Measurements from ENCODE around the gene APOC1.

The APOC1 gene

DNA sequence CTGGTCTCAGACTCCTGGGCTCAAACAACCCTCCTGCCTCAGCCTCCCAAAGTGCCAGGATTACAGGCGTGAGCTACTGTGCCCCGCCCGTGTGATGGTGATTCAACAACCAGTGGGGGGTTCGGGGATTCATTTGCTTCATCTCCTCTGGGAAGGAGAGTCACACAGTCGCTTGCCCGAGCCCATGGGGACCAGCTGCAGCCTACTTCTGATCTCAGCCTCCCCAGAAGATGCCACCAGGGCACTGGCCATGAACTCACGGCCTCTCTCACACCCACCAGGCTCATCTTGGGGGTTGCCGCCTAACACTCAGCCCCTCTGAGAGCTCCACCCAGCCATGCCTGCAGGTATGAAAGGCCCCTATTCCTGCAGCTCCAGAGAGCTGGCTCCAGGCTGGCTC, 16.6 kb upstream of the APOC1 start:
- H3K4me1 ChIP-seq (ENCODE audit: insufficient read depth, low read length, severe bottlenecking) = no peaks in the 10 kb centered on the region
- no peaks in the 10 kb centered on the region for H3K9me2 ChIP-seq (ENCODE audit: low read depth, low read length)
- H3K27me3 ChIP-seq (ENCODE audit: insufficient read depth, low read length) = no peaks in the 10 kb centered on the region
- H4K20me1 ChIP-seq (ENCODE audit: insufficient read depth, low read length) = no peaks in the 10 kb centered on the region
- TF ChIP-seq, protein P1, sequence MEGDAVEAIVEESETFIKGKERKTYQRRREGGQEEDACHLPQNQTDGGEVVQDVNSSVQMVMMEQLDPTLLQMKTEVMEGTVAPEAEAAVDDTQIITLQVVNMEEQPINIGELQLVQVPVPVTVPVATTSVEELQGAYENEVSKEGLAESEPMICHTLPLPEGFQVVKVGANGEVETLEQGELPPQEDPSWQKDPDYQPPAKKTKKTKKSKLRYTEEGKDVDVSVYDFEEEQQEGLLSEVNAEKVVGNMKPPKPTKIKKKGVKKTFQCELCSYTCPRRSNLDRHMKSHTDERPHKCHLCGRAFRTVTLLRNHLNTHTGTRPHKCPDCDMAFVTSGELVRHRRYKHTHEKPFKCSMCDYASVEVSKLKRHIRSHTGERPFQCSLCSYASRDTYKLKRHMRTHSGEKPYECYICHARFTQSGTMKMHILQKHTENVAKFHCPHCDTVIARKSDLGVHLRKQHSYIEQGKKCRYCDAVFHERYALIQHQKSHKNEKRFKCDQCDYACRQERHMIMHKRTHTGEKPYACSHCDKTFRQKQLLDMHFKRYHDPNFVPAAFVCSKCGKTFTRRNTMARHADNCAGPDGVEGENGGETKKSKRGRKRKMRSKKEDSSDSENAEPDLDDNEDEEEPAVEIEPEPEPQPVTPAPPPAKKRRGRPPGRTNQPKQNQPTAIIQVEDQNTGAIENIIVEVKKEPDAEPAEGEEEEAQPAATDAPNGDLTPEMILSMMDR (IDR thresholded peaks at IDR 0.05; ENCODE audit: low read length) = no peak
- no peak for TF ChIP-seq EZH2 (IDR thresholded peaks at IDR 0.05; ENCODE audit: borderline replicate concordance, low read length)
- H3K9me3 ChIP-seq (ENCODE audit: low read length) = no peaks in the 10 kb centered on the region
- no peak overlapping the region for H3K4me3 ChIP-seq (ENCODE audit: low read depth, low read length, poor library complexity, severe bottlenecking)
- H3K27ac ChIP-seq (ENCODE audit: low read depth, low read length, poor library complexity, severe bottlenecking) = no peak overlapping the region
- H2AFZ ChIP-seq (ENCODE audit: low read length) = no peak overlapping the region
- H3F3A ChIP-seq (ENCODE audit: insufficient read depth, low read length) = no peaks in the 10 kb centered on the region
- peaks cover 82% of the 10 kb centered on the region for H3K36me3 ChIP-seq (ENCODE audit: insufficient read depth, low read length)
- H3K9ac ChIP-seq (ENCODE audit: low read length) = no peak overlapping the region
- no peak overlapping the region for H3K4me2 ChIP-seq (ENCODE audit: low read length)
- H3K79me2 ChIP-seq (ENCODE audit: insufficient read depth, low read length) = no peaks in the 10 kb centered on the region

DNA sequence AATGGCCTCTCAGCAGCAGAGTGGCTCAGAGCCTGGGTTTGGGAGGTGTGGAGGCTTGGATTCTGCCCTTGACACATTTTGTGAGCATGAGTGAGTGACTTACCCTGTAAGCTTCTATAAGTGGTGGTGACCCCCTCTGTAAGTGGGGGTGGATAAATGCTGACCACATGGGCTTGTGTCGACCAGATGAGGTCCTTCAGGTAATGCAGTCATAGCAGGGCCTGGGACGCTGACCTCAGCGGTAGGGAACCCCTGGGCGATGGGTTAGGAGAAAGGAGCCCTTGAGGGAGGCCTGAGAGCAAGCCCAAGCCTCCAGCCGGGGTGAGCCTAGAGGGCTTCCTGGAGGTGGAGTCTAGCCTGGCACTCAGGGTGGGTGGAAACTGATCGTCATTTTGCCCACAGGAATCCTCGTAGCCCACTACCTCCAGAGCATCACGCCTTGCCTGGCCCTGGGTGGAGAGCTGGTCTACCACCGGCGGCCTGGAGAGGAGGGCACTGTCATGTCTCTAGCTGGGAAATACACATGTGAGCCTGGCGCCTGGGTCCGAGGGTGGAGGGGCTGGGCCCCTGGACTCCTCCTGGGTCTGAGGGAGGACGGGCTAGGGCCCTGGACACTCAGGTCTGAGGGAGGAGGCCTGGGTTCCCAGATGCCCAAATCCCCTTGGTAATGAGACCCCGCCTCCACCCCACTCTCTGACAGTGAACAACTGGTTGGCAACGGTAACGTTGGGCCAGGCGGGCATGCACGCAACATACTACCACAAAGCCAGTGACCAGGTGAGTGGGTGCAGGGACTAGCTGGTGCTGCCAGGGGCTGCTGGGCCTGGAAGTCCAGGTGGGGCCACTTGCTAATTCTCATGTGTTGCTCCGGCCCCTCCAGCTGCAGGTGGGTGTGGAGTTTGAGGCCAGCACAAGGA, 13.8 kb upstream of the APOC1 start:
- no peaks in the 10 kb centered on the region for H3K27me3 ChIP-seq (ENCODE audit: insufficient read depth, low read length)
- no peaks in the 10 kb centered on the region for H3K79me2 ChIP-seq (ENCODE audit: insufficient read depth, low read length)
- peaks cover 66% of the 10 kb centered on the region for H3K36me3 ChIP-seq (ENCODE audit: insufficient read depth, low read length)
- no peaks in the 10 kb centered on the region for H3K9me3 ChIP-seq (ENCODE audit: low read length)
- H3K4me2 ChIP-seq (ENCODE audit: low read length) = no peak overlapping the region
- H4K20me1 ChIP-seq (ENCODE audit: insufficient read depth, low read length) = no peaks in the 10 kb centered on the region
- H3K9ac ChIP-seq (ENCODE audit: low read length) = no peak overlapping the region
- H3F3A ChIP-seq (ENCODE audit: insufficient read depth, low read length) = no peaks in the 10 kb centered on the region
- no peak overlapping the region for H3K27ac ChIP-seq (ENCODE audit: low read depth, low read length, poor library complexity, severe bottlenecking)
- no peak overlapping the region for H3K4me3 ChIP-seq (ENCODE audit: low read depth, low read length, poor library complexity, severe bottlenecking)
- H3K4me1 ChIP-seq (ENCODE audit: insufficient read depth, low read length, severe bottlenecking) = peaks cover 4% of the 10 kb centered on the region
- TF ChIP-seq, protein P1 (IDR thresholded peaks at IDR 0.05; ENCODE audit: low read length) = no peak
- TF ChIP-seq EZH2 (IDR thresholded peaks at IDR 0.05; ENCODE audit: borderline replicate concordance, low read length) = no peak
- H3K9me2 ChIP-seq (ENCODE audit: low read depth, low read length) = no peaks in the 10 kb centered on the region
- no peak overlapping the region for H2AFZ ChIP-seq (ENCODE audit: low read length)

DNA sequence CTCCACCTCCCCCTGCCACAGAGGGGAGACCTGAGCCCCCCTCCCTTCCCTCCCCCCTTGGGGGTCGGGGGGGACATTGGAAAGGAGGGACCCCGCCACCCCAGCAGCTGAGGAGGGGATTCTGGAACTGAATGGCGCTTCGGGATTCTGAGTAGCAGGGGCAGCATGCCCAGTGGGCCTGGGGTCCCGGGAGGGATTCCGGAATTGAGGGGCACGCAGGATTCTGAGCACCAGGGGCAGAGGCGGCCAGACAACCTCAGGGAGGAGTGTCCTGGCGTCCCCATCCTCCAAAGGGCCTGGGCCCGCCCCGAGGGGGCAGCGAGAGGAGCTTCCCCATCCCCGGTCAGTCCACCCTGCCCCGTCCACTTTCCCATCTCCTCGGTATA, 11.2 kb upstream of the APOC1 start:
- no peaks in the 10 kb centered on the region for H3F3A ChIP-seq (ENCODE audit: insufficient read depth, low read length)
- no peaks in the 10 kb centered on the region for H3K27me3 ChIP-seq (ENCODE audit: insufficient read depth, low read length)
- no peak overlapping the region for H3K4me2 ChIP-seq (ENCODE audit: low read length)
- no peak for TF ChIP-seq EZH2 (IDR thresholded peaks at IDR 0.05; ENCODE audit: borderline replicate concordance, low read length)
- TF ChIP-seq, protein P1 (IDR thresholded peaks at IDR 0.05; ENCODE audit: low read length) = no peak
- no peaks in the 10 kb centered on the region for H4K20me1 ChIP-seq (ENCODE audit: insufficient read depth, low read length)
- H3K4me3 ChIP-seq (ENCODE audit: low read depth, low read length, poor library complexity, severe bottlenecking) = no peak overlapping the region
- peaks cover 4% of the 10 kb centered on the region for H3K4me1 ChIP-seq (ENCODE audit: insufficient read depth, low read length, severe bottlenecking)
- no peak overlapping the region for H3K27ac ChIP-seq (ENCODE audit: low read depth, low read length, poor library complexity, severe bottlenecking)
- no peaks in the 10 kb centered on the region for H3K9me3 ChIP-seq (ENCODE audit: low read length)
- H2AFZ ChIP-seq (ENCODE audit: low read length) = no peak overlapping the region
- no peaks in the 10 kb centered on the region for H3K79me2 ChIP-seq (ENCODE audit: insufficient read depth, low read length)
- no peak overlapping the region for H3K9ac ChIP-seq (ENCODE audit: low read length)
- peaks cover 42% of the 10 kb centered on the region for H3K36me3 ChIP-seq (ENCODE audit: insufficient read depth, low read length)
- no peaks in the 10 kb centered on the region for H3K9me2 ChIP-seq (ENCODE audit: low read depth, low read length)
